Psoas muscle (tissue), 8 donors: Measurements from ENCODE around the gene FBXO10. TPM values are rescaled to one million over a fixed set of nuclear protein-coding genes. Genes with fewer than 3 reads are reported as not detected.
"Not testable (repeated sequence)": the region's sequence is repeated elsewhere in the genome, so short reads cannot be mapped to it uniquely, and the experiment has no call there.

ENCODE experiments used
- ATAC-seq, 4 donors: fragments of 200-7000 bp; cut with Tn5 transposase; one replicate each; pipeline ENCODE4 v1.9.1; 2020; ENCODE audit warnings: moderate library complexity in 3 of 4, mild to moderate bottlenecking in 2 of 4
- DNase-seq, 2 donors: peaks; one replicate each; pipeline ENCODE4 v3.0.0-alpha.2; 2020
- H3K27ac ChIP-seq: fragments of 200-600 bp; one replicate; pipeline ENCODE4 v1.8.0; 2022
- H3K27me3 ChIP-seq, 3 donors: fragments of 200-600 bp in 1 of 3; one replicate each; pipeline versions ENCODE4 v1.6.1 to v1.8.0; 2013 to 2022; ENCODE audit warnings: low read length in 2 of 3, mild to moderate bottlenecking in 2 of 3, moderate library complexity in 1 of 3; ENCODE audit not compliant: insufficient read depth in 3 of 3
- H3K36me3 ChIP-seq, 2 donors: fragments of 200-600 bp in 1 of 2; one replicate each; pipeline versions ENCODE4 v1.6.1 to v1.8.0; 2013 to 2022; ENCODE audit warnings: low read depth in 1 of 2, mild to moderate bottlenecking in 1 of 2, moderate library complexity in 1 of 2; ENCODE audit not compliant: insufficient read depth in 1 of 2
- H3K4me1 ChIP-seq: fragments of 200-600 bp; one replicate; pipeline ENCODE4 v1.8.0; 2022
- H3K4me3 ChIP-seq: fragments of 200-600 bp; one replicate; pipeline ENCODE4 v1.8.0; 2022; ENCODE audit warnings: mild to moderate bottlenecking
- H3K9me3 ChIP-seq: fragments of 200-600 bp; one replicate; pipeline ENCODE4 v1.8.0; 2022
- WGBS, 3 donors: extraction: QIAGEN DNeasy Blood & Tissue Kit; methylation state at CpG; one replicate each; pipeline versions ENCODE4 v1.1.6 to v1.1.7; 2013; 5-methylcytosine and 5-hydroxymethylcytosine counted together
- intact Hi-C, 2 donors: fragments of 100-400 bp; cut with DNase I; formaldehyde crosslinking; loops; one replicate each; pipeline versions ENCODE4 v1.11.0 to v1.14.2; 2022
- polyA plus RNA-seq, 3 donors: library from polyadenylated mRNA; stranded (reverse); fragments of 200-250 nt; gene quantifications; one replicate each; pipeline ENCODE4 v1.2.3, GENCODE V29; 2013
- total RNA-seq, 4 donors: library from RNA; stranded (reverse); fragmentation: NEBNext Ultra II Directional in 2 of 4; extraction: Animal tissue kit (Norgen Biotek cat#: 25700) in 2 of 4; gene quantifications; one replicate each; pipeline versions ENCODE4 v1.2.1 to v1.2.4, GENCODE V29; 2021 to 2023
- TF ChIP-seq, protein P1 (sequence below): fragments of 200-600 bp; IDR thresholded peaks from one replicate; pipeline ENCODE4 v1.8.0; 2022; ENCODE audit warnings: antibody characterized with exemption
- donor health status: healthy with polysubstance abuse.
- donor health status: DM: no; HTN: no; CAD: no; lungs with moderate emphysema.
- donor health status: Bipolar disorder and iron deficiency.
- donor health status: healthy.
- donor health status: DM: yes; HTN: yes; CAD: no.
- donor health status: DM: no; HTN: no; CAD: no.
- donor health status: DM: no; HTN: no; CAD: no.
- donor health status: DM: yes; HTN: yes; CAD: no.

The FBXO10 gene
- total and polyA plus RNA-seq, 7 donors, result 12.1 to 90.4 (median 31.7) TPM

- Histone ChIP-seq H3K36me3 (peaks cover 0 to 96% of the 10 kb centered on the region in 2 donors), H3K4me3 (no peak overlapping the region), H3K27me3 (no peaks in the 10 kb centered on the region), H3K9me3 (no peaks in the 10 kb centered on the region), H3K27ac (no peak overlapping the region), H3K4me1 (no peaks in the 10 kb centered on the region)
- 93 to 96% (median 94%) methylated on average over 7 of the region's 7 CpGs for WGBS, 3 donors
- no peak for ATAC-seq
- DNase-seq, result no peak
- intact Hi-C loops, result no loop called here
- TF ChIP-seq, protein P1, sequence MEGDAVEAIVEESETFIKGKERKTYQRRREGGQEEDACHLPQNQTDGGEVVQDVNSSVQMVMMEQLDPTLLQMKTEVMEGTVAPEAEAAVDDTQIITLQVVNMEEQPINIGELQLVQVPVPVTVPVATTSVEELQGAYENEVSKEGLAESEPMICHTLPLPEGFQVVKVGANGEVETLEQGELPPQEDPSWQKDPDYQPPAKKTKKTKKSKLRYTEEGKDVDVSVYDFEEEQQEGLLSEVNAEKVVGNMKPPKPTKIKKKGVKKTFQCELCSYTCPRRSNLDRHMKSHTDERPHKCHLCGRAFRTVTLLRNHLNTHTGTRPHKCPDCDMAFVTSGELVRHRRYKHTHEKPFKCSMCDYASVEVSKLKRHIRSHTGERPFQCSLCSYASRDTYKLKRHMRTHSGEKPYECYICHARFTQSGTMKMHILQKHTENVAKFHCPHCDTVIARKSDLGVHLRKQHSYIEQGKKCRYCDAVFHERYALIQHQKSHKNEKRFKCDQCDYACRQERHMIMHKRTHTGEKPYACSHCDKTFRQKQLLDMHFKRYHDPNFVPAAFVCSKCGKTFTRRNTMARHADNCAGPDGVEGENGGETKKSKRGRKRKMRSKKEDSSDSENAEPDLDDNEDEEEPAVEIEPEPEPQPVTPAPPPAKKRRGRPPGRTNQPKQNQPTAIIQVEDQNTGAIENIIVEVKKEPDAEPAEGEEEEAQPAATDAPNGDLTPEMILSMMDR, result no peak
These were observed 61.2 kb downstream of the FBXO10 start for GRCh38 chr9:37514999-37515398.

DNA sequence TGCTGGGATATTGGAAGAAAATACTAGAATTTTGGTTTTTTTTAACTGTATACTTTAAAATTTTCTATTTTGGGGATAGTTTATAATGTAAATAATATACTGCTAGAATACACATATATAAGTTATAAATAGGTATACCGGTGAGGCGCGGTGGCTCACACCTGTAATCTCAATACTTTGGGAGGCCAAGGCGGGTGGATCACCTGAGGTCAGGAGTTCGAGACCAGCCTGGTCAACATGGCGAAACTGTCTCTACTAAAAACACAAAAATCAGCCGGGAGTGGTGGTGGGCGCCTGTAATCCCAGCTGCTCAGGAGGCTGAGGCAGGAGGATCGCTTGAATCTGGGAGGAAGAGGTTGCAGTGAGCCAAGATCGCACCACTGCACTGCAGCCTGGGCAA lies 61.8 kb downstream of the FBXO10 start:
- H3K9me3 ChIP-seq, H3K4me1 ChIP-seq, H3K27ac ChIP-seq, intact Hi-C loops, ATAC-seq, DNase-seq, H3K27me3 ChIP-seq, H3K4me3 ChIP-seq: not testable (repeated sequence)
- 97 to 99% (median 99%) methylated on average over 10 of the region's 10 CpGs for WGBS, 3 donors
- H3K36me3 ChIP-seq, result peaks cover 0 to 96% of the 10 kb centered on the region in 2 donors

GRCh38 chr9:37512437-37512836 lies 63.7 kb downstream of the FBXO10 start:
- WGBS, 3 donors, result 72 to 83% (median 75%) methylated on average over 12 of the region's 12 CpGs
- no peaks in the 10 kb centered on the region for H3K9me3 ChIP-seq
- TF ChIP-seq, protein P1, result no peak
- intact Hi-C loops, result no loop called here
- no peak overlapping the region for H3K27ac ChIP-seq
- H3K4me1 ChIP-seq, result no peaks in the 10 kb centered on the region
- no peak for ATAC-seq
- H3K4me3 ChIP-seq, result no peak overlapping the region
- H3K27me3 ChIP-seq, result no peaks in the 10 kb centered on the region
- DNase-seq, result no peak
- H3K36me3 ChIP-seq, result peaks cover 0 to 96% of the 10 kb centered on the region in 2 donors

DNA sequence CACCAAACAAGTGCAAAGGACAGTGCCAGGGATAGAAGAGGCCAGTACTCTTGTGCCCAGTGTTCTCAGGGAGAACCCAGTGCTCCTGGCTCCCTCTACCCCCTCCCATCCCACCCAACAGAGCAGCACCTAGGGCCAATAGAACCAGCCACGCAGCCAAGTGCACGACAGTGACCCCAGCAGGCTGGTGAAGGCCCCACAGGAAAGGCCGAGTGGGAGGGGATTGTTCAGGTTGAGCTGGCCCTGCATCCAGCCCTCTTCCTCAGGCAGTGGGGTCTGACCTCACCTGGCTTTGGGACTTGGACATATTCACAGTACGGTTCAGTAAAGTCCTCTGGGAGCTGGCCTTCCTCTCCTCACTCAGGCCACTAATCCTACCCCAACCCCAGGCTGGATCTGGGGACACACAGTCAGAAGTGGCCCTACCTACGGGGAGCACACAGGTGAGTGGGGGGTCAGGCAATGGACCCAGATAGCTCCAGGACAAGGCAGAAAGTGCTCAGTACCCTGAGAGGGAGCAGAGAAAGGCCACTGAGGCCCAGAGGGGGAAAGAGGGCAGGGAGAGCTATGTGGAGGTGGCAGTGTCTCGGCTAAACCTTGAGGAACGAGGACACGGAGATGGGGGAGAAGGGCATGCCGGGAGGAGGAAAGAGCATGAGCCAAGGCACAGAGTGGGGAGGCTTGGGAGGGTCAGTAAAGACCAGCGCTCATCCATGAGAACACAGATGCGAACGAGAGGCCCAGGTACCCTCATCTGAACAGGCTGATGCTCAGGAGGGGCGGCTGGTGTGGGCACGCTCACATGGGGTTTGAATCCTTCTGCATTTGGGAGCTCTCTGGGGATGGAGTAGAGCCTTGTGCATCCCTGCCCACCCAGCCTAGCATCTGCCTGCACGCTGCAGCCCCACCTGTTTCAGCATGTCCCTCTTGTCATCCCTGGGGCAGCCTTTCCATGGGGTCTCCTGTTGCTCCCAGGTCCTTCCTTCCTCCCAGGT lies 64.9 kb downstream of the FBXO10 start:
- Histone ChIP-seq H3K36me3 (peaks cover 0 to 99% of the 10 kb centered on the region in 2 donors), H3K4me3 (no peak overlapping the region), H3K27ac (no peak overlapping the region), H3K27me3 (no peaks in the 10 kb centered on the region), H3K9me3 (no peaks in the 10 kb centered on the region), H3K4me1 (no peaks in the 10 kb centered on the region)
- TF ChIP-seq, protein P1, result no peak
- ATAC-seq (peak in 2 of 4 donors; percentile 33 to 43), DNase-seq (no peak)
- intact Hi-C loops, result no loop called here
- WGBS, 3 donors, result 83 to 84% (median 84%) methylated on average over 15 of the region's 15 CpGs

DNA sequence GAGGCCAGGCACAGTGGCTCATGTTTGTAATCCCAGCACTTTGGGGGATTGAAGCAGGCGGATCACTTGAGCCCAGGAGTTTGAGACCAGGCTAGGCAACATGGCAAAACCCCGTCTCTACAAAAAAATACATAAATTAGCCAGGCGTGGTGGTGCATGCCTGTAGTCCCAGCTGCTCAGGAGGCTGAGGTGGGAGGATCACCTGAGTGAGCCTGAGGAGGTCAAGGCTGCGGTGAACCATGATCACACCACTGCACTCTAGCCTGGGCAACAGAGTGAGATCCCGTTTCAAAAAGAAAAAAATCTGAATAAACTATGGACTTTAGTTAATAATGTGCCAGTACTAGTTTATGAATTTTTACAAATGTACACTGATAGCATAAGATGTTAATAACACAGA lies 66.1 kb downstream of the FBXO10 start:
- H3K4me3 ChIP-seq, intact Hi-C loops, H3K27ac ChIP-seq, H3K9me3 ChIP-seq, ATAC-seq, H3K27me3 ChIP-seq, H3K4me1 ChIP-seq, DNase-seq: not testable (repeated sequence)
- H3K36me3 ChIP-seq, result peaks cover 0 to 93% of the 10 kb centered on the region in 2 donors
- WGBS, 3 donors, result 83 to 86% (median 85%) methylated on average over 5 of the region's 5 CpGs
